EL (cell line): ENCODE data around the gene SZT2.
A peak's percentile ranks its signal among the peaks of the same experiment; 100 is the strongest.
"Not testable (repeated sequence)": the region's sequence is repeated elsewhere in the genome, so short reads cannot be mapped to it uniquely, and the experiment has no call there.

Experiments
- DNase-seq: peaks from one replicate; pipeline ENCODE4 v3.0.0-alpha.2; 2016

Gene SZT2

DNA sequence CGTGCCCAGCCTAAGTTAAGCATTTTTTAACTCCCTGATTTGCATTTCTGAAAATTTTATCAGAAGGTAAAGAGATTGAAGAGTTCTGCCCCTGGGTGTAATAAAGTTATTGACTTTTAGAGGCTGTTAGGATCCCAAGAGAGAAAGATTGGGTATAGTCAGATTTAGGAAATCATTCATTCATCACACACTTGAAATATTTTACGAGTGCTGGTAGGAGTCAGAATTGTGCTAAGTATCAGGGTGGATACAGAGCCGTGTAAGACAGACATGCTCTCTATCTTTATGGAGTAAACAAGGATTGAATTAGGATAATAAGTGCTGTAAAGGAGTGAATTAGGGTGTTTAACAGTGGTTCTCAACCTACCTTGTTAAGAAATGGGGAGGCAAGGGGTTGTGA lies 3.0 kb downstream of the SZT2 start:
- DNase-seq: no peak

DNA sequence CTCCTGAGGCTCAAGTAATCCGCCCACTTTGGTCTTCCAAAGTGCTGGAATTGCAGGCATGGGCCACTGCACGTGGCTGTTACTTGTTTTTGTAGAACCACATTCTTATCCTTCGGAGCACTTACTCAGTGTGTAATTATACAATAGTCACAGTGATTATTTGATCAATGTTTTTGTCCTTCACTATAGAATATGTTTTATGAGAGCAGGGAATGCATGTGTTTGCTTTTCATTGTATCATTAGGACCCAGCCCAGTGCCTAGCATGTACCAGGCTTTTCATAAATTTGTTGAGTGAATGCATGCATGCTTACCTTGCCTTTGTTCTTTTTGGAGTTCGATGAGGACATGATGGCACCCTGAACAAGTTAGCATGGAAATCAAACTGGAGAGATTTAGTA lies 5.8 kb downstream of the SZT2 start:
- DNase-seq: no peak

DNA sequence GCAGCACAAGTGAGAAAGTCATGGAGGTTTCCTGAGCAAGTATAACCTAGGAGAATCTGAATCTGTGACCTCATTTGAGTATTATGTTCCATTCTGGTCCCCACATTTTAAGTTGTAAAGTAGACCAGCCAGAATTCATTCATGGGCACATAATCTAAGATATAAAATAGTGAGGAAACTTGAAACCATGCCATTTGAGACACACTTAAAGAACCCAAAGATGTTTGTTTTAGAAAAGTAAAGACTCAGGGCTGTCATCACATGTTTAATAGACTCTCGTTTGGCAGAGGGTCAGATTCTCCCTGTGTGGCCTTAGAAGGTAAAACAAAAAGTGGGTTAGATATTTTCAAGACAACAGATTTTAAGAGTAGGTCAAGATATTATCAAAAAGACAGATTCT lies 6.4 kb downstream of the SZT2 start:
- DNase-seq: no peak

DNA sequence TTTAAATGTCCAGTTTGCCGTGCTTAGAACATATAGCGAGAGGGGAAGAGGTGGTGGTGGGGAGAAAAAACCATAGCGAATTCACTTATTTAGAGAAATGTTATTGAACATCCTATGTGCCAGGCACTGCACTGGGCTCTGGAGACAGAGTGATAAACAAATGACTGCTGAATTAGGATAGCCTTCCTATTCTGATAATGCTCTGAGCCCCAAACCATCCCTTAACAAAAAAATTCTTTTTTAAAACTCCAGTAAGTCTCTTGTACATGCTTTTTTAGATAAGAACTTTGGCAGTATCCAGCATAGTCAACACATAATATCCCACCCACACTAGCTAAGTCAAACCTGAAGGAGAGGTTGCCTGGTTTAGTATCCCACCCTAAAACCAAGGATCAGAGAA lies 8.5 kb downstream of the SZT2 start:
- DNase-seq: no peak

DNA sequence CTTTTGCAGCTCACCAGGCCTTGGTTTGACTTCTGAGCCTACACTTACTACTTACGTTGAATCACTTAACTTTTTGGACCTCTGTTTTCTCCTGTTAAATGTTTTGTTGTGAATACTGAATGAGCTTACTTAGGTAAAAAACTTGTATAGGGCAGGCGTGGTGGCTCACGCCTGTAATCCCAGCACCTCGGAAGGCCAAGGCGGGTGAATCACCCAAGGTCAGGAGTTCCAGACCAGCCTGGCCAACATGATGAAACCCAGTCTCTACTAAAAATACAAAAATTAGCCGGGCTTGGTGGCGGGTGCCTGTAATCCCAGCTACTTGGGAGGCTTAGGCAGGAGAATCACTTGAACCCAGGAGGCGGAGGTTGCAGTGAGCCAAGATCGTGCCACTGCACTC lies 10.7 kb downstream of the SZT2 start:
- DNase-seq: not testable (repeated sequence)

DNA sequence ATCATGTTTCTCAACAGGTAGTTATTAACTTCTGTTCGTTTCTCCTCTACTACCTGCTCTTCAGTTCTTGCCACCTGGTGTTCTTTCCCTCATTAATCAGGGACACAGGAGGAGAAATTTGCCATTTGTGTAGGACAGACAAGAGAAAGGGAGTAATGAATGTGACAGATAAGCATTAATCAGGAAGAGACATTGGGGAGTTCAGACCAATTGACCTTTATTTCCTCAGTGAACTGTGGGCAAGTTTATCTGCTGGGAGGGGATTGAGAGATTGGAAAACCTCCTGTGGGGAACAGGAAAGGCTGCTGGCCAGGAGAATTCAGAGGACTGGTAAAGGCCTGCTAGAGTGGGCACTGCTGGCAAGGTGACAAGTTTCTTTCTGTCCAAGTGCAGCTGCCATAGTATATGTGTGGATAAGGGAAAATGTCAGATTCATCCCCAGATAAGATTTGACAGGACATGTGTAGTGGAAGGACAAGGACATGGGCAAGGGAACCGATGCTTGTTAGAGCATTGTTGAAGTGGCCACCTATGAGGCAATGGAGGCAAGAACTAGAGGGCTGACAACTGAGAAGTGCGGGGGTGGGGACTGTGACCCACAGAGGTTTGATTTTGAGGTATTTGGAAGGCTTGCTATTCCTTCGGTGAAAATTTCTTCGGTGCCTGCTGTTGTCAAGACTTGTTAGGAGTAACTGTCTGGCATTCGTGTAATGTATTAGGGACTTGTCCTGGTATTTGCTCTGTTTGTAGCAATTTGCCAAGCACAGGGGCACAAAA lies 12.6 kb downstream of the SZT2 start:
- DNase-seq: no peak

DNA sequence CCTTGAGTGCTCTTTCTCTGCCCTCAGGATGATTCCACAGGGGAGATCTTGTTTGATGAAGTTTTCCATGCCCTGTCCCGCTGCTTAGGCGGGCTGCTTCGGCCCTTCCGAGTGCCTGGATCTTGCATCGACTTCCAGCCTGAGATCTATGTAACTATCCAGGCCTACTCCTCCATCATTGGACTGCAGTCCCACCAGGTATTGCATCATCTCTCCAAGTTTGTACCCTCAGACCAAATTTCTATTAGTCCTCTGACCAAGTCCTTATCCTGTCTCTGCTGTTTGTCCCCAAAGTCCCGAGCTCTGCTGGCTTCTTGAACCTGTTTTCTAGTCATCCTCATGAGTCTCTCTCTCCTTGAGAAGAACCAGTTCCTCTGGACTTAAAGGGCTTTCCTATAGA lies 14.7 kb downstream of the SZT2 start:
- no peak for DNase-seq

DNA sequence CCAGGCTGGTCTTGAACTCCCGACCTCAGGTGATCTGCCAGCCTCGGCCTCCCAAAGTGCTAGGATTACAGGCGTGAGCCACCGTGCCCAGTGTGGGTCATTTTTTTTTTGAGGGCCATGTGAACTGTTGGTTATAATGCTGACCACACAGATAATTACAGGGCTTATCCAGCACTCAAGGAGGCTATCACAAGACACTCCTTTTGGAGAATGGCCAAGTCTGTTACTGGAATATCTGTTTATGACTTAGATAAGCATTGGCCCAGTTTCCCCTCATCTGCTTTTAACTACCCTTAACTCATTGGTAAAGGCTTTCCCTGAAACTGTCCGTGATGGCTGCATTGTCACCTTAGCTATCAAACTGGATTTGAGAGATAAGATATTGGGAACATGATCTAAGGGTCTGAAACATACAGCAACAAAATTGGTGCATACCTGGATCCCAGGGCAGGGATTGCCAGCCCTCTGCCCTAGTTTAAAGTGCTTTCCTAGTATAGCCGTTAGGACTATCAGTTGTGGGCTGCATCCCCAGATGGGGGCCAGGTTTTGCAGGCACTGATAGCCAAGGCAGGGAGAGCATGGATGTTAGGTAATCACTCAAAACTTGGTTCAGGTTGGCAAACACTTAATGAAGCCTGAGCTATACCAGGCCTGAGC lies 15.6 kb downstream of the SZT2 start:
- no peak for DNase-seq

DNA sequence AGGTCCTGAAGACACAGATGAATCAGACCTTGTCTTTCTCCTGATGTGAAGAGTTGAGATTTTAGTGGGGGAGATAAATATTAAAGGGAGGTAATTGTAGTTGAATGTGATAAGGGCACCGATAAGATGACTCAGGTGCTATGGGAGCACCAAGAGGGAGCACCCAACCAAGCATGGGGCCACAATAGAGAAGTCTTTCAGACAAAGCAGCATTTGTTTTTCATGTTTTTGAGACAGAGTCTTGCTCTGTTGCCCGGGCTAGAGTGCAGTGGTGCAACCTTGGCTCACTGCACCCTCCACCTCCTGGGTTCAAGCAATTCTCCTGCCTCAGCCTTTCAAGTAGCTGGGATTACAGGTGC lies 16.2 kb downstream of the SZT2 start:
- no peak for DNase-seq

DNA sequence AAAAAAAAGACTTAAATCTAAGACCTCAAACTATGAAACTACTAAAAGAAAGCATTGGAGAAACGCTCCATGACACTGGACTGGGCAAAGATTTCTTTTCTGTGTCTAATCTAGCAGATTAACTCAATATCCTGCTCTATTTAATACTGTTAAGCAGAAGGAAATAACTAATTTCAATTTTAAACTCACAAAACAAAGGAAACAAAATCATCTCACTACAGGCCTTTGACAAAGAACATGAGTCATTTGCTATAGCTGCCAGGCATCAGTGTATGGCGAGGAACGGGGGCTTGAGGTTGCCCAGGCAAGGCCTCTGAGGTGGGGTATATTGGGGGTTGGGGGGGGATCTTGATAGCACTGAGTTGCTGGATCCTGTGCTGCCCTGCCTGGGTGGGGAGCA lies 20.9 kb downstream of the SZT2 start:
- no peak for DNase-seq

DNA sequence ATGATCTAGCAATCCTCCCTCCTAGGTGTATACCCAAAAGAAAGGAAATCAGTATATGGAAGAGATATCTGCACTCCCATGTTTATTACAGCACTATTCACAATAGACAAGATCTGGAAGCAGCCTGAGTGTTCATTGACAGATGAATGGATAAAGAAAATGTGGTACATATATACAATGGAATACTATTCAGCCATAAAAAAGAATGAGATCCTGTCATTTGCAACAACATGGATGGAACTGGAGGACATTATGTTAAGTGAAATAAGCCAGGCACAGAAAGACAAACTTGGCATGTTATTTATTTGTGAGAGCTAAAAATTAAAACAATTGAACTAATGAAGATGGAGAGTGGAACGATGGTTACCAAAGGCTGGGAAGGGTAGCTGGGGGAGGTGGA lies 23.7 kb downstream of the SZT2 start:
- DNase-seq: not testable (repeated sequence)

DNA sequence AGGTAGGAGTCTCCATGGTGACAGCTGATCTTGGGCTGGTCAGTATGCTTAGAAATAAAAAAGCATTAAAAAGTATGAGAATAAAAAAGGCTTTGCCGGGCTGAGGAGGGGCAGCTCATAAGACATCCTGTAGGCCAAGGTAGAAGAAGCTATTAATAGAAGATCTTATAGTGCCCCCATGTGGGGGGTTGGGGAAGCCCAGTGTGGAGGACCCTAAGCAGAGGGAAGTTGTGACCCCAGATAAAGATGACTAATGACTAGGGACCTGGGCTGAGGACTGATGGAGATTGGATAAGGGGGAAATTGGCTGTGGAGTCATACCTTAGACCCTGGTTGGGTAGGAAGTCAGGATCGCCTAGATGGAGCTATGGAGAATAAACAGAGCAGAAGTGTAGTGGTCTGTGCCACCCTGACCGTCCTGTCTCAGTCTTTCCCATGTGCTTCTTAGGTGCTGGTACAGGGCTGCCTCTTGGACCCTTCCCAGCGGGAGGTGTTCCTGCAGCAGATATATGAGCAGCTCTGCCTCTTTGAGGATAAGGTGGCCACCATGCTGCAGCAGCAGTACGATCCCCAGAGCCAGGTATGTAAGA lies 25.0 kb downstream of the SZT2 start:
- peak; percentile 56 for DNase-seq

DNA sequence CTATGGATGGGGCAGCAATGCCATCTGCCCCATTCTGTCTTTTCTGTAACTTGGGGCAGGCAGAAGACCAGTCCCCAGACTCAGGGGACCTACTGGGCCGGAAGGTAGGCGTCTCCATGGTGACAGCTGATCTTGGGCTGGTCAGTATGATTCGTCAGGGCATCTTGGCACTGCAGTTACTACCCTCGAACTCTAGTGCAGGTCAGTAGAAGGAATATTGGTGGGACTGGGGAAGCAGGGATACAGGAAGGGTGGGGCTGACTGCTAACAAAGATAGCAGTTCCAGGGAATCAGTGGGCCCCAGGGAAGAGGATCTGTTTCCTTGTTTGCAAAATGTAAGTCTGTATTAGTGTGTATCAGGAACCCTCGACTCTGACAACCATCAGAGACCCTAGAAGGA lies 26.2 kb downstream of the SZT2 start:
- no peak for DNase-seq

DNA sequence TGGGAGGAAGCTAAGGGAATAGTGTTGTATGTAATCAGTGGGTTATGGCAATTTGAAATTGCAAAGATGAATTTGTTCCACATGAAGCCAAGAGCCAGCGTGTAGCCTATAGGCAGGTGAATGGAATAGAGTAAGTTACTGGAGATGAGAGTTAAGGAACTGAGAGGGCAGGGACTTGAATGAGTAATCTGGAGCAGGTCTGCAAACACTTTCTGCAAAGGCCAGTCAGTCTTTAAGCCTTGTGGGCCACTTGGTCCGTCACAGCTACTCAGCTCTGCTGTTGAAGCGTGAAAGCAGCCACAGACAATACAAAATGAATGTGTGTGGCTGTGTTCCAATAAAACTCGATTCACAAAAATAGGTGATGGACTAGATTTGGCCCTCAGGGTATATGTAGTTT lies 29.2 kb downstream of the SZT2 start:
- no peak for DNase-seq

DNA sequence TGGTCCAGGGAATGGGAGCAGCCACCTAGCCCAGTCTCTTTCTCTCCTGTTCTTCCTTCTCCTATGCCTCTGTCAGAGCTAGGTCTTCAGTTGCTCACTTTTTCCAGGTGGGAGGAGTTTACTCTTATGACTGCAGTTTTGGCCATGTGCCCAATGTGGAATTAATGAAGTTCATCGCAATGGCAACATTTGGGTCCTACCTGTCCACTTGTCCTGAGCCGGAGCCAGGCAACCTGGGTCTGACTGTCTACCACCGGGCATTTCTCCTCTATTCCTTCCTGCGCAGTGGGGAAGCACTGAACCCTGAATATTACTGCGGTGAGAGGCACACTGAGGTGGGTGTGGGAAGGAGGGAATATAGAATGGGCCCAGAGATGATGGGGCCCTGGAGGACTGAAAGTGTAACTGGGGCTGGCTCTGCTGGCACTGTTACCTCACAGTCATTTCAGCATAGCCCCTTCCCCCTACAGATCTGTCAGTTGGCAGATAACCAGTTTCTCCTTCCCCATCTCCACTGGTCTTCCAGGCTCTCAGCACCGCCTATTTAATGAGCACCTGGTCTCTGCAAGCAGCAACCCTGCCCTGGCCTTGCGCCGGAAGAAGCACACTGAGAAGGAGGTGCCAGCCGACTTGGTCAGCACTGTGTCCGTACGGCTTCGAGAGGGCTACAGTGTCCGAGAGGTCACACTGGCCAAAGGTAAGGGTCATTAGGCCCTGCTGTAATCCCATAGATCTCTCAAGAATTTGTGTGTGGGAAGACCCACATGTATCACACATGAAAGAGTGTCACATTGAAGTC lies 30.1 kb downstream of the SZT2 start:
- DNase-seq: no peak

DNA sequence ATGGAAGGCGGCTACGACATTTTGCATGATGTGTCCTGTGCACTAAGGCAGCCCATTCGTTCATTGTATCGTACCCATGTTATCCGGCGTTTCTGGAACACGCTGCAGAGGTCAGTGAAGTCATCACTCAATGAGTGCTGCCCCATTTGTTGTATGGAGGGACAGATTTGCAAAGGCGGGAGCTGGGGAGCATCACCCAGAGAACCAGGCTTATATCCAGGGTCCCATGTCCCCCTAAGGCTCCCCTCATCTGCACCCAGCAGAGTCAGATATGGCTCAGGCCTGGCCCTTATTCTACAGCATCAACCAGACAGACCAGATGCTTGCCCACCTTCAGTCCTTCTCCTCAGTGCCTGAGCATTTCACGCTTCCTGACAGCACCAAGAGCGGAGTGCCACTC lies 31.2 kb downstream of the SZT2 start:
- no peak for DNase-seq

DNA sequence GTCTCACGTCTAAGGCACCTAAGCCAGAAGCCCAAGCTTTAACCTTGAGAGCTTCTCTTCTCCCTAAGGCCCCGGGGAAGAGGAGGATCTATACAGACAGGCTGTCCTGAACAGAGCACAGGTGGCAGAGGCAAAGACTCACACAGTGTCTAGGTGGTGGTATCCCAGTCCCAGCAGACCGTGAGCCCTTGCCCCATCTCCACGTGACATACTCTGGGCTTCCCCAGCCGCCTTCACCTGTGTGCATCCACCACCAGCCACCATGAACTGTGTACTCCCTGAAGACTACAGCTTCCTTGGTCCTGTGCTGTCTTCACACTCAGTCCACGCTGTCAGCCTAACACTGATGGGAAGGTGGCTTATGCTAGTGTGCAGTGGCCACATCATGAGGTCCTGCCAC lies 31.7 kb downstream of the SZT2 start:
- no peak for DNase-seq

DNA sequence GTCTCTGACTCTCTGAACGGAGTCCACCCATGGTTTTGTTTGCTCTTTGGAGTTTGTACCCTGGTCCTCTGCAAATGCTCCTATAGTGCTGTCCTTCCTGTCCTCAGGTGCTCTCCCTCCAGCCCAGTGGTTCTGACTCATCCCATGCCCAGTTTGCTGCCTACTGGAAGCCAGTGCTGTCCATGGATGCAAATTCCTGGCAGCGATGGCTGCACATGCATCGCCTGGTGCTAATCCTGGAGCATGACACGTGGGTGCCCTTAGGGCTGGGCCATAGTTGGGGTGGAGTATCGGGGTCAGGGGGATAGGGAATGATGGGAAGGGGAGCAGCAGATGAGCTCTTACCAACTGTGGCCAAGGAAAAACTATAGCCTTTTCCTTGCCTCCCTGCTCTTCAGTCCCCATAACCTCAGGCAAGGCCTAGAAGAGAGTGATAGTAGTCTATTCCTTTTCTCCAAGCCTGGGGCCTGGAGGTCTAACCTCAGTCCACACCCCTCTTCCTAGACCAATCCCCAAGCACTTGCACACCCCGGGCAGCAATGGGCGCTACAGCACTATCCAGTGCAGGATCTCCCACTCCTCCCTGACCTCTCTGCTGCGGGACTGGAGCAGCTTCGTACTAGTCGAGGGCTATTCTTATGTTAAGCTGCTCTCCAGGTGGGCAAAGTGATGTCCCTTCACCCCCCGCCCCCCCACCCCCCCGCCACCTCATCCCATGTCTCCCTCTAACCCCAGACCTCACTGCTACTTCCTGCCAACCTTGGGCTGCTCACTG lies 32.5 kb downstream of the SZT2 start:
- no peak for DNase-seq

DNA sequence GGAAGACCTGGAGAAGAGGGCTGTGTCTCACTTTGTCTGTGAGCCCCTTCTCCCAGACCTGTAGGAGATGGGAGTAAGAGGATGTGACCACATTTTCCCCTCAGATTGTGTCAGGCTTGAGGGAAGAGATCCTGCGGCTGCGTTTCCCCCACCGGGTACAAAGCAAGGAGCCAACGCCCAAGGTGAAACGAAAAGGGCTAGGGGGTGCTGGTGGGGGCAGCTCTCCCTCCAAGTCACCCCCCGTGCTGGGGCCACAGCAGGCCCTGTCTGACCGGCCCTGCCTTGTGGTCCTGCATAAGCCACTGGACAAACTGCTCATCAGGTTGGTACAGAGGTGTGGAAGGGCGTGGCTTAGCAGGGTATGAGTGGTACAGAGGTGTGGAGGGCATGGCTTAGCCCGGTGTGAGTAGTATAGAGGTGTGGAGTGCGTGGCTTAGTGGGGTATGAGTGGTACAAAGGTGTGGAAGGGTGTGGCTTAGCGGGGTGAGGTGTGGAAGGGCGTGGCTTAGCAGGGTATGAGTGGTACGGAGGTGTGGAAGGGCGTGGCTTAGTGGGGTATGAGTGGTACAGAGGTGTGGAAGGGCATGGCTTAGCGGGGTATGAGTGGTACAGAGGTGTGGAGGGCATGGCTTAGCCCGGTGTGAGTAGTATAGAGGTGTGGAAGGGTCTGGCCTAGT lies 33.4 kb downstream of the SZT2 start:
- no peak for DNase-seq

DNA sequence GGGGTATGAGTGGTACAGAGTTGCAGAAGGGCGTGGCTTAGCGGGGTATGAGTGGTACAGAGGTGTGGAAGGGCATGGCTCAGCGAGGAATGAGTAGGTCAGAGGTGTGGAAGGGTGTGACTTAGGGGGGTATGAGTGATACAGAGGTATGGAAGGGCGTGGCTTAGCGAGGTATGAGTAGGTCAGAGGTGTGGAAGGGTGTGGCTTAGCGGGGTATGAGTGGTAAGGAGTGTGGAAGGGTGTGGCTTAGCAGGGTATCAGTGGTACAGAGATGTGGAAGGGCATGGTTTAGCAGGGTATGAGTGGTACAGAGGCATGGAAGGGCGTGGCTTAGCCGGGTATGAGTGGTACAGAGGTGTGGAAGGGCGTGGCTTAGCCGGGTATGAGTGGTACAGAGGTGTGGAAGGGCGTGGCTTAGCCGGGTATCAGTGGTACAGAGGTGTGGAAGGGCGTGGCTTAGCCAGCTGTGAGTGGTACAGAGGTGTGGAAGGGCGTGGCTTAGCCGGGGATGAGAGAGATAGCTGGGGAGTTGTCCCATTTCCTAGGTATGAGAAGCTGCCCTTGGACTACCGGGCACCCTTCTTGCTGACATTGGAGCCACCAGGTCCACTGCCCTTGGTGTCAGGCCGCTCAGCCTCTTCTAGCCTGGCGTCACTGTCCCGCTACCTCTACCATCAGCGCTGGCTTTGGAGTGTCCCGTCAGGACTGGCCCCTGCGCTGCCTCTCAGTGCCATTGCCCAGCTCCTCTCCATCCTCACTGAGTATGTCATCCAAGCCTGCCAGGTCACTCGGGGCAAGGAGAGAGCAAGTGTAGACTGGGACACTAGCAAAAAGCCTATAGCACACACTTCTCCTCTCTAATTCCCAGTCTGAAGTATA lies 34.2 kb downstream of the SZT2 start:
- no peak for DNase-seq

DNA sequence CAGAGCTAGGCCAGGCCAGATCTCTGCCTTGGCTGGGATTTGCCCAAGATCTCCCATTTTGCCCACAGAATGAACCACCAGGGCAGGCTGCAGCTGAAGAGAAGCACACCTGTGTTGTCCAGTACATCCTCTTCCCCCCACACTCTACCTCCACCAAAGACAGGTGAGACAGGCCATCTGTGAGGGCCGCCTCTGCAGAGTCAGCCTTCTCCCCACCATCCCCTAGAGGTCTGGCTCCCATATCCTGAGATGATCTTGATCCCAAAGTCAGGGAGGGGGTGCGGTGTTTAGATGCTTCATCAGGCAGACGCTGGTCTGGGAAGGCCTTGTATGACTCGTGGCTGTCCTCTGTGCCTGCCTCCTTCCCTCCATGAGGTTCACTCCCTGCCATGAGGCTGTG lies 35.3 kb downstream of the SZT2 start:
- DNase-seq: no peak
